Right lobe of liver (tissue), 6 donors: ENCODE results near the gene ENC1. TPM values are rescaled to one million over a fixed set of nuclear protein-coding genes. Genes with fewer than 3 reads are reported as not detected.

Experiments
- ATAC-seq, 4 donors: fragments of 200-7000 bp; cut with Tn5 transposase; one replicate each; pipeline ENCODE4 v1.9.1; 2020; ENCODE audit warnings: mild to moderate bottlenecking in 4 of 4, moderate library complexity in 4 of 4
- DNase-seq, 3 donors: peaks; one replicate each; pipeline ENCODE4 v3.0.0-alpha.2; 2020
- H3K27ac ChIP-seq, 3 donors: fragments of 200-600 bp; one replicate each; pipeline ENCODE4 v1.8.0; 2022
- H3K27me3 ChIP-seq, 2 donors: fragments of 200-600 bp; one replicate each; pipeline ENCODE4 v1.8.0; 2022
- H3K36me3 ChIP-seq, 4 donors: fragments of 200-600 bp; sonication (generic) in 1 of 4; one replicate each; pipeline versions ENCODE4 v1.5.1 to v1.8.0; 2017 to 2022; ENCODE audit warnings: control low read depth in 1 of 4
- H3K4me1 ChIP-seq, 4 donors: fragments of 200-600 bp; sonication (generic) in 1 of 4; one replicate each; pipeline versions ENCODE4 v1.5.1 to v1.8.0; 2017 to 2022; ENCODE audit warnings: control low read depth in 1 of 4
- H3K4me3 ChIP-seq, 3 donors: fragments of 200-600 bp; one replicate each; pipeline ENCODE4 v1.8.0; 2022
- H3K9me3 ChIP-seq, 4 donors: fragments of 200-600 bp; sonication (generic) in 1 of 4; one replicate each; pipeline versions ENCODE4 v1.5.1 to v1.8.0; 2017 to 2022; ENCODE audit warnings: control low read depth in 1 of 4
- POLR2A ChIP-seq: fragments of 450-650 bp; IDR thresholded peaks from one replicate; pipeline ENCODE4 v1.6.1; 2017; ENCODE audit warnings: antibody characterized with exemption, mild to moderate bottlenecking
- WGBS: methylation state at CpG from one replicate; pipeline ENCODE4 v1.1.6; 2018; ENCODE audit warnings: low coverage, low lambda C conversion rate; ENCODE audit not compliant: insufficient coverage; ENCODE audit errors: missing lambda C conversion rate; 5-methylcytosine and 5-hydroxymethylcytosine counted together
- intact Hi-C, 2 donors: fragments of 100-400 bp; cut with DNase I; formaldehyde crosslinking; loops; one replicate each; pipeline versions ENCODE4 v1.11.2 to v1.14.1; 2022
- total RNA-seq, 6 experiments: library from RNA; depleted of rRNA in 2 of 6; stranded (reverse); fragments of >200 nt in 2 of 6; fragmentation: NEBNext Ultra II Directional in 3 of 6; extraction: Animal tissue kit (Norgen Biotek cat#: 25700) in 3 of 6; gene quantifications; one replicate each; pipeline versions ENCODE4 v1.1.0 to v1.2.4, GENCODE V29; 2016 to 2023
- TF ChIP-seq, protein P1 (sequence below), 4 donors: fragments of 200-600 bp in 3 of 4; fragments of 450-650 bp in 1 of 4; IDR thresholded peaks; one replicate each; pipeline versions ENCODE4 v1.5.1 to v1.8.0; 2016 to 2022; ENCODE audit warnings: antibody characterized with exemption in 4 of 4, mild to moderate bottlenecking in 2 of 4
- donor health status: DM: no; HTN: yes; CAD: no.
- donor health status: DM: no; HTN: no; CAD: no.
- donor health status: DM: no; HTN: no; CAD: no.
- donor health status: DM: no; HTN: yes; CAD: no.
- donor health status: DM: no; HTN: yes; CAD: no.

ENC1 gene
- total RNA-seq, 6 experiments from 2014 or later: 4.5 to 6.8 (median 5.5) TPM

GRCh38 chr5:74587890-74588289 is 52.6 kb downstream of the ENC1 start:
- no peak overlapping the region for H3K4me3 ChIP-seq
- no peaks in the 10 kb centered on the region for H3K36me3 ChIP-seq
- no peaks in the 10 kb centered on the region for H3K27me3 ChIP-seq
- TF ChIP-seq POLR2A: no peak
- TF ChIP-seq, protein P1, sequence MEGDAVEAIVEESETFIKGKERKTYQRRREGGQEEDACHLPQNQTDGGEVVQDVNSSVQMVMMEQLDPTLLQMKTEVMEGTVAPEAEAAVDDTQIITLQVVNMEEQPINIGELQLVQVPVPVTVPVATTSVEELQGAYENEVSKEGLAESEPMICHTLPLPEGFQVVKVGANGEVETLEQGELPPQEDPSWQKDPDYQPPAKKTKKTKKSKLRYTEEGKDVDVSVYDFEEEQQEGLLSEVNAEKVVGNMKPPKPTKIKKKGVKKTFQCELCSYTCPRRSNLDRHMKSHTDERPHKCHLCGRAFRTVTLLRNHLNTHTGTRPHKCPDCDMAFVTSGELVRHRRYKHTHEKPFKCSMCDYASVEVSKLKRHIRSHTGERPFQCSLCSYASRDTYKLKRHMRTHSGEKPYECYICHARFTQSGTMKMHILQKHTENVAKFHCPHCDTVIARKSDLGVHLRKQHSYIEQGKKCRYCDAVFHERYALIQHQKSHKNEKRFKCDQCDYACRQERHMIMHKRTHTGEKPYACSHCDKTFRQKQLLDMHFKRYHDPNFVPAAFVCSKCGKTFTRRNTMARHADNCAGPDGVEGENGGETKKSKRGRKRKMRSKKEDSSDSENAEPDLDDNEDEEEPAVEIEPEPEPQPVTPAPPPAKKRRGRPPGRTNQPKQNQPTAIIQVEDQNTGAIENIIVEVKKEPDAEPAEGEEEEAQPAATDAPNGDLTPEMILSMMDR (IDR thresholded peaks at IDR 0.05): no peak
- no peak overlapping the region for H3K27ac ChIP-seq
- WGBS: 68% methylated on average over 2 of the region's 2 CpGs
- peaks cover 0 to 16% (median 5%) of the 10 kb centered on the region in 4 donors for H3K4me1 ChIP-seq
- intact Hi-C loops: no loop called here
- DNase-seq (no peak), ATAC-seq (no peak)
- no peaks in the 10 kb centered on the region for H3K9me3 ChIP-seq

GRCh38 chr5:74587300-74587699 is 53.2 kb downstream of the ENC1 start:
- Histone ChIP-seq H3K36me3 (no peaks in the 10 kb centered on the region), H3K9me3 (no peaks in the 10 kb centered on the region), H3K27me3 (no peaks in the 10 kb centered on the region), H3K4me3 (no peak overlapping the region), H3K4me1 (peaks cover 0 to 21% (median 5%) of the 10 kb centered on the region in 4 donors), H3K27ac (no peak overlapping the region)
- ATAC-seq (no peak), DNase-seq (no peak)
- WGBS: 78% methylated on average over 2 of the region's 4 CpGs
- no peak for TF ChIP-seq POLR2A
- TF ChIP-seq, protein P1 (IDR thresholded peaks at IDR 0.05): no peak
- intact Hi-C loops: no loop called here

GRCh38 chr5:74586856-74587255 is 53.7 kb downstream of the ENC1 start:
- Histone ChIP-seq H3K36me3 (no peaks in the 10 kb centered on the region), H3K4me1 (peaks cover 0 to 26% (median 5%) of the 10 kb centered on the region in 4 donors), H3K9me3 (no peaks in the 10 kb centered on the region), H3K27ac (no peak overlapping the region), H3K27me3 (no peaks in the 10 kb centered on the region), H3K4me3 (no peak overlapping the region)
- TF ChIP-seq POLR2A: no peak
- TF ChIP-seq, protein P1 (IDR thresholded peaks at IDR 0.05): no peak
- intact Hi-C loops: no loop called here
- DNase-seq (no peak), ATAC-seq (no peak)
- WGBS: 82% methylated on average over 1 of the region's 1 CpG

GRCh38 chr5:74582853-74583252 is 57.7 kb downstream of the ENC1 start:
- H3K9me3 ChIP-seq: no peaks in the 10 kb centered on the region
- H3K4me3 ChIP-seq: no peak overlapping the region
- no peaks in the 10 kb centered on the region for H3K36me3 ChIP-seq
- TF ChIP-seq, protein P1 (IDR thresholded peaks at IDR 0.05): no peak
- TF ChIP-seq POLR2A: no peak
- DNase-seq (peak in 2 of 3 donors; percentile 70 to 74), ATAC-seq (peak; percentile 56 to 77 (median 76))
- intact Hi-C loops: no loop called here
- H3K4me1 ChIP-seq: peaks cover 0 to 26% (median 6%) of the 10 kb centered on the region in 4 donors
- peak overlapping the region in 2 of 3 donors; percentile 14 to 49 for H3K27ac ChIP-seq
- no peaks in the 10 kb centered on the region for H3K27me3 ChIP-seq
- 21% methylated on average over 4 of the region's 4 CpGs for WGBS

DNA sequence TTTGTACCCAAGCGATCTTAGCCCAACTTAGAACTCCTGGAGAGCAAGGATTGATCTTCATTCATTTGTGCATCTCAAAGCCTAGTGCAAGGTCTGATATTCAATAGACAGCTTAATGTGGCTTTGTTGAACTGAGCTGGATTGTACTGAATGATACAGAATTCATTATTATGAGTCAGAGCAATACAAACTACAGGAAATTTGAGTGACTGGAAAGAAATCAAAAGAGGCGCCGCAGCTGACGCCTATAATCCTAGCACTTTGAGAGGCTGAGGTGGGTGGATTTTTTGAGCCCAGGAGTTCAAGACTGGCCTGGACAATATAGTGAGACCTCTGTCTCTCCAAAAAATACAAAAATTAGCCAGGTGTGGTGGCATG is 58.6 kb downstream of the ENC1 start:
- H3K9me3 ChIP-seq: no peaks in the 10 kb centered on the region
- H3K4me1 ChIP-seq: peaks cover 0 to 33% (median 9%) of the 10 kb centered on the region in 4 donors
- DNase-seq (no peak), ATAC-seq (no peak)
- peak overlapping the region in 2 of 3 donors; percentile 14 to 49 for H3K27ac ChIP-seq
- intact Hi-C loops: no loop called here
- WGBS: 84% methylated on average over 3 of the region's 4 CpGs
- H3K36me3 ChIP-seq: no peaks in the 10 kb centered on the region
- no peak for TF ChIP-seq POLR2A
- TF ChIP-seq, protein P1 (IDR thresholded peaks at IDR 0.05): no peak
- H3K27me3 ChIP-seq: no peaks in the 10 kb centered on the region
- no peak overlapping the region for H3K4me3 ChIP-seq
